Astrocyte (in vitro differentiated cells and primary cell): ENCODE data around the gene AMER3. TPM values are rescaled to one million over a fixed set of nuclear protein-coding genes. Genes with fewer than 3 reads are reported as not detected.
A peak's percentile ranks its signal among the peaks of the same experiment; 100 is the strongest.

Experiments used
- DNase-seq: peaks from one replicate; pipeline ENCODE4 v3.0.0-alpha.2; 2010; ENCODE audit warnings: low read depth
- FAIRE-seq: peaks from 2 replicates; lab custom pipeline; 2011; peaks lifted over from hg19 to GRCh38; lab: Jason Lieb, UNC
- H2AFZ ChIP-seq: 2 replicates; pipeline ENCODE4 v1.6.0; 2012; ENCODE audit warnings: low read depth, low read length, inconsistent platforms
- H3K27ac ChIP-seq: 2 replicates; pipeline ENCODE4 v1.5.1; 2011; ENCODE audit warnings: low read depth, low read length, inconsistent platforms
- H3K27me3 ChIP-seq: 2 replicates; pipeline ENCODE4 v1.6.0; 2011; ENCODE audit warnings: low read length, inconsistent platforms; ENCODE audit not compliant: insufficient read depth
- H3K36me3 ChIP-seq: 2 replicates; pipeline ENCODE4 v1.5.1; 2011; ENCODE audit warnings: low read length, inconsistent platforms; ENCODE audit not compliant: insufficient read depth
- H3K4me1 ChIP-seq: 2 replicates; pipeline ENCODE4 v1.5.1; 2011; ENCODE audit warnings: low read length, inconsistent platforms; ENCODE audit not compliant: insufficient read depth
- H3K4me2 ChIP-seq: 2 replicates; pipeline ENCODE4 v1.6.0; 2012; ENCODE audit warnings: low read length, inconsistent platforms
- H3K4me3 ChIP-seq: 2 replicates; pipeline ENCODE4 v1.5.1; 2011; ENCODE audit warnings: low read depth, mild to moderate bottlenecking, low read length, inconsistent platforms; ENCODE audit not compliant: insufficient read depth
- H3K79me2 ChIP-seq: 2 replicates; pipeline ENCODE4 v1.6.0; 2012; ENCODE audit warnings: mild to moderate bottlenecking, low read length, inconsistent platforms; ENCODE audit not compliant: insufficient read depth
- H3K9ac ChIP-seq: 2 replicates; pipeline ENCODE4 v1.6.0; 2012; ENCODE audit warnings: mild to moderate bottlenecking, low read length, inconsistent platforms
- H3K9me3 ChIP-seq: 2 replicates; pipeline ENCODE4 v1.5.1; 2012; ENCODE audit warnings: low read depth, mild to moderate bottlenecking, low read length, inconsistent platforms; ENCODE audit not compliant: insufficient read depth
- H4K20me1 ChIP-seq: 2 replicates; pipeline ENCODE4 v1.6.0; 2012; ENCODE audit warnings: low read length, inconsistent platforms; ENCODE audit not compliant: insufficient read depth
- H3K27ac Mint-ChIP-seq: one replicate; pipeline ENCODE4 v1.8.0; 2021; ENCODE audit warnings: mild to moderate bottlenecking, mixed read lengths; ENCODE audit not compliant: unreplicated experiment
- H3K27me3 Mint-ChIP-seq: one replicate; pipeline ENCODE4 v1.8.0; 2021; ENCODE audit warnings: low read depth, mixed read lengths; ENCODE audit not compliant: unreplicated experiment
- H3K36me3 Mint-ChIP-seq: one replicate; pipeline ENCODE4 v1.8.0; 2021; ENCODE audit warnings: low read depth, mixed read lengths; ENCODE audit not compliant: unreplicated experiment
- H3K4me1 Mint-ChIP-seq: one replicate; pipeline ENCODE4 v1.8.0; 2021; ENCODE audit warnings: low read depth, mixed read lengths; ENCODE audit not compliant: unreplicated experiment
- H3K4me3 Mint-ChIP-seq: one replicate; pipeline ENCODE4 v1.8.0; 2021; ENCODE audit warnings: mild to moderate bottlenecking, moderate library complexity, mixed read lengths; ENCODE audit not compliant: unreplicated experiment
- H3K9me3 Mint-ChIP-seq: one replicate; pipeline ENCODE4 v1.8.0; 2021; ENCODE audit warnings: mild to moderate bottlenecking, mixed read lengths; ENCODE audit not compliant: unreplicated experiment
- CTCF ChIP-seq: IDR thresholded peaks from 2 replicates; pipeline ENCODE4 v1.5.1; 2011; ENCODE audit warnings: low read depth, mild to moderate bottlenecking, inconsistent platforms, low read length, moderate library complexity; ENCODE audit not compliant: insufficient read depth
- EZH2 ChIP-seq: IDR thresholded peaks from 2 replicates; pipeline ENCODE4 v1.6.1; 2012; ENCODE audit warnings: mild to moderate bottlenecking, low read length, inconsistent platforms; ENCODE audit not compliant: insufficient read depth
- total RNA-seq: library from RNA; stranded (reverse); gene quantifications from 2 replicates; pipeline ENCODE4 v1.2.1, GENCODE V29; 2021

Gene AMER3
- total RNA-seq, 1 donor from 2014 or later = not detected

- H3K9me3 ChIP-seq = no peaks in the 10 kb centered on the region
- no peaks in the 10 kb centered on the region for H4K20me1 ChIP-seq
- Mint-ChIP-seq H3K27ac (no peak overlapping the region), H3K4me3 (peak overlapping the region; percentile 78), H3K4me1 (peaks cover 2% of the 10 kb centered on the region), H3K9me3 (no peaks in the 10 kb centered on the region), H3K36me3 (no peaks in the 10 kb centered on the region), H3K27me3 (peaks cover 67% of the 10 kb centered on the region)
- FAIRE-seq = no peak
- TF ChIP-seq EZH2 = no peak
- no peak for TF ChIP-seq CTCF
- H3K9ac ChIP-seq = no peak overlapping the region
- no peak overlapping the region for H3K27ac ChIP-seq
- H3K4me1 ChIP-seq = no peaks in the 10 kb centered on the region
- H2AFZ ChIP-seq = no peak overlapping the region
- H3K4me2 ChIP-seq = peak overlapping the region; percentile 76
- DNase-seq = no peak
- no peaks in the 10 kb centered on the region for H3K36me3 ChIP-seq
- H3K79me2 ChIP-seq = no peaks in the 10 kb centered on the region
- H3K4me3 ChIP-seq = no peak overlapping the region
- peaks cover 14% of the 10 kb centered on the region for H3K27me3 ChIP-seq
Measured at GRCh38 chr2:130756053-130756873, 923 bp downstream of the AMER3 start.

- no peak for TF ChIP-seq EZH2
- no peak for TF ChIP-seq CTCF
- Histone ChIP-seq H3K9ac (no peak overlapping the region), H3K4me3 (no peak overlapping the region), H3K79me2 (no peaks in the 10 kb centered on the region), H2AFZ (no peak overlapping the region), H3K4me1 (no peaks in the 10 kb centered on the region), H3K9me3 (no peaks in the 10 kb centered on the region), H3K27ac (no peak overlapping the region), H3K27me3 (peaks cover 14% of the 10 kb centered on the region), H3K4me2 (no peak overlapping the region), H4K20me1 (no peaks in the 10 kb centered on the region), H3K36me3 (no peaks in the 10 kb centered on the region)
- peak overlapping the region; percentile 78 for H3K4me3 Mint-ChIP-seq
- no peaks in the 10 kb centered on the region for H3K9me3 Mint-ChIP-seq
- FAIRE-seq (no peak), DNase-seq (no peak)
- H3K4me1 Mint-ChIP-seq = peaks cover 2% of the 10 kb centered on the region
- no peaks in the 10 kb centered on the region for H3K36me3 Mint-ChIP-seq
- peaks cover 75% of the 10 kb centered on the region for H3K27me3 Mint-ChIP-seq
- no peak overlapping the region for H3K27ac Mint-ChIP-seq
Measured at GRCh38 chr2:130756874-130757668, 1.7 kb downstream of the AMER3 start.
